Omental fat pad (tissue), 4 donors: ENCODE data around the gene SIRPG. TPM values are rescaled to one million over a fixed set of nuclear protein-coding genes. Genes with fewer than 3 reads are reported as not detected.

Source experiments
- ATAC-seq: fragments of 150-250 bp; one replicate; pipeline ENCODE4 v1.9.1; 2016; ENCODE audit warnings: mild to moderate bottlenecking, moderate library complexity; ENCODE audit not compliant: low FRiP score
- DNase-seq: peaks from one replicate; pipeline ENCODE4 v3.0.0-alpha.2; 2019; ENCODE audit warnings: low spot score
- CTCF ChIP-seq, 3 donors: fragments of 450-650 bp; IDR thresholded peaks; one replicate each; pipeline ENCODE4 v1.5.1; 2016 to 2017; ENCODE audit warnings: antibody characterized with exemption in 3 of 3, mild to moderate bottlenecking in 3 of 3, moderate library complexity in 2 of 3
- small RNA-seq: library from RNA; depleted of rRNA; stranded (forward); fragments of <200 nt; gene quantifications from one replicate; pipeline ENCODE3, GENCODE V24; 2016
- total RNA-seq, 4 donors: library from RNA; depleted of rRNA; stranded (reverse); fragments of >200 nt; gene quantifications; one replicate each; pipeline ENCODE4 v1.1.0, GENCODE V29; 2016

The SIRPG gene
- total RNA-seq, 4 donors from 2014 or later: not detected

DNA sequence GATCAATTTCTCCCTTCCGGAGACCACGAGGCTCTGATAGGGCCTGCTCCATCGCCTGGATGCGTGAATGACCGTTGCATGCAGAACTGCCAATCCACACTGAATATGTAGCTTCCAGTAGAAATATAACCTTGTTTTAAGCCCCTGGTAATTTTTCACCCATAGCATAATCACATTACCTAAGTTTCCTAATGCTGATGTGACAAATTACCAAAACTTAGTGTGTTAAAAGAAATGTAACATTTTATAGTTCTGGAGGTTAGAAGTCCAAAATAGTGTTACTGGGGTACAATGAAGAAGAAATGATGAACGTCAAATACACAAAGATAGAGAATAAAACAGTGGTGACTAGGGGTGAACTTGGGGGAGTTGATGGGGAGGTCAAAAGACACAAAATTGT is 78.1 kb downstream of the SIRPG start:
- ATAC-seq (no peak), DNase-seq (no peak)
- no peak for TF ChIP-seq CTCF (IDR thresholded peaks at IDR 0.05)

Small RNAs within 50 kb of the gene (small RNA-seq; reads per million reads assigned to genes)
- gene AL109809.3: not detected
- not detected for gene RN7SL561P

Other genes with a start within 250 kb of the SIRPG start
- 10 to 100 TPM; 34.0 to 61.9 (median 57.5) TPM for gene NSFL1C, start 190.9 kb downstream of the SIRPG start, total RNA-seq
- 10 to 100 TPM; 13.6 to 35.0 (median 25.7) TPM for gene SIRPB2, start 166.4 kb downstream of the SIRPG start, total RNA-seq
- 1 to 10 TPM in 1 of 4 donors, under 1 TPM in 1, not detected in 2; 0.96 to 1.1 TPM for gene SIRPD, start 100.1 kb downstream of the SIRPG start, total RNA-seq
- gene SIRPB1, start 37.8 kb downstream of the SIRPG start, total RNA-seq: 10 to 100 TPM in 1 of 4 donors, 1 to 10 TPM in 3; 5.1 to 10.5 (median 8.7) TPM
- 10 to 100 TPM; 51.9 to 86.1 (median 77.0) TPM for gene SIRPA, start 237.6 kb upstream of the SIRPG start, total RNA-seq